ENCODE measurements around the gene DRC7. TPM values are rescaled to one million over a fixed set of nuclear protein-coding genes. Genes with fewer than 3 reads are reported as not detected.

DRC7 gene
- total RNA-seq, 1 experiment from 2014 or later: not detected

DNA sequence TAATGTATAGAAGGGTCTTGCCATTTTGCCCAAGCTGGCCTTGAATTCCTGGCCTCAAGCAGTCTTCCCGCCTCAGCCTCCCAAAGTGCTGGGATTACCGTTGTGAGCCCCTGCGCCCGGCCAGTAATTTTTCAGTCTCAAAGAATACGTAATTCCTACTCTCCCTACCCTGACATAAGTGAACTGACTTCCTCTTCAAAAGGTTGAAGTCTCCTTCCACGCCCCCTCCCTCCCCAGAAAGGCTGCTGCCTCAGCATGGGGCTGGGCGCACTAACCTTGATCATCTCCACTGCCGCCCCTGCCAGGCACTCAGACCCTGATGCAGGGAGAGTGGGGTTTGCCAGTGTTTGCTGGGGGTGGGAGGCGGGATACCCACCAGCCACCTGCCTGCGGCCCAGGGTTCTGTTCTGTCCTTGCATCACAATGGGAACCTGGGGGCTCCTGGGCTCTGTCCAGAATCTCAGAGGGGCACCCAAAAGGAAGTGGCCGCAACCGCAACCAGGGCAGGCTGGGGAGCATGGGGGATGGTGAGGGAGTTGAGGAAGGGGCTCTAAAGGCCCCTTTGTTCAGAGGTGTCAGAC is 80.2 kb downstream of the DRC7 start (continued):
- no peak for TF ChIP-seq SP1 (CRISPR knock-in tag; conservative IDR thresholded peaks at IDR 0.05)
- TF ChIP-seq NR3C1 (CRISPR knock-in tag; conservative IDR thresholded peaks at IDR 0.05; ENCODE audit: low read depth): no peak
- no peak for TF ChIP-seq USF2 (CRISPR knock-in tag; IDR thresholded peaks at IDR 0.05)
- no peak for TF ChIP-seq MAX (CRISPR knock-in tag; IDR thresholded peaks at IDR 0.05)
- TF ChIP-seq, protein P1, sequence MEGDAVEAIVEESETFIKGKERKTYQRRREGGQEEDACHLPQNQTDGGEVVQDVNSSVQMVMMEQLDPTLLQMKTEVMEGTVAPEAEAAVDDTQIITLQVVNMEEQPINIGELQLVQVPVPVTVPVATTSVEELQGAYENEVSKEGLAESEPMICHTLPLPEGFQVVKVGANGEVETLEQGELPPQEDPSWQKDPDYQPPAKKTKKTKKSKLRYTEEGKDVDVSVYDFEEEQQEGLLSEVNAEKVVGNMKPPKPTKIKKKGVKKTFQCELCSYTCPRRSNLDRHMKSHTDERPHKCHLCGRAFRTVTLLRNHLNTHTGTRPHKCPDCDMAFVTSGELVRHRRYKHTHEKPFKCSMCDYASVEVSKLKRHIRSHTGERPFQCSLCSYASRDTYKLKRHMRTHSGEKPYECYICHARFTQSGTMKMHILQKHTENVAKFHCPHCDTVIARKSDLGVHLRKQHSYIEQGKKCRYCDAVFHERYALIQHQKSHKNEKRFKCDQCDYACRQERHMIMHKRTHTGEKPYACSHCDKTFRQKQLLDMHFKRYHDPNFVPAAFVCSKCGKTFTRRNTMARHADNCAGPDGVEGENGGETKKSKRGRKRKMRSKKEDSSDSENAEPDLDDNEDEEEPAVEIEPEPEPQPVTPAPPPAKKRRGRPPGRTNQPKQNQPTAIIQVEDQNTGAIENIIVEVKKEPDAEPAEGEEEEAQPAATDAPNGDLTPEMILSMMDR (IDR thresholded peaks at IDR 0.05): no peak
- TF ChIP-seq, protein P2, sequence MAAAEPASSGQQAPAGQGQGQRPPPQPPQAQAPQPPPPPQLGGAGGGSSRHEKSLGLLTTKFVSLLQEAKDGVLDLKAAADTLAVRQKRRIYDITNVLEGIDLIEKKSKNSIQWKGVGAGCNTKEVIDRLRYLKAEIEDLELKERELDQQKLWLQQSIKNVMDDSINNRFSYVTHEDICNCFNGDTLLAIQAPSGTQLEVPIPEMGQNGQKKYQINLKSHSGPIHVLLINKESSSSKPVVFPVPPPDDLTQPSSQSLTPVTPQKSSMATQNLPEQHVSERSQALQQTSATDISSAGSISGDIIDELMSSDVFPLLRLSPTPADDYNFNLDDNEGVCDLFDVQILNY (CRISPR knock-in tag; IDR thresholded peaks at IDR 0.05): no peak
- TF ChIP-seq, protein P3, sequence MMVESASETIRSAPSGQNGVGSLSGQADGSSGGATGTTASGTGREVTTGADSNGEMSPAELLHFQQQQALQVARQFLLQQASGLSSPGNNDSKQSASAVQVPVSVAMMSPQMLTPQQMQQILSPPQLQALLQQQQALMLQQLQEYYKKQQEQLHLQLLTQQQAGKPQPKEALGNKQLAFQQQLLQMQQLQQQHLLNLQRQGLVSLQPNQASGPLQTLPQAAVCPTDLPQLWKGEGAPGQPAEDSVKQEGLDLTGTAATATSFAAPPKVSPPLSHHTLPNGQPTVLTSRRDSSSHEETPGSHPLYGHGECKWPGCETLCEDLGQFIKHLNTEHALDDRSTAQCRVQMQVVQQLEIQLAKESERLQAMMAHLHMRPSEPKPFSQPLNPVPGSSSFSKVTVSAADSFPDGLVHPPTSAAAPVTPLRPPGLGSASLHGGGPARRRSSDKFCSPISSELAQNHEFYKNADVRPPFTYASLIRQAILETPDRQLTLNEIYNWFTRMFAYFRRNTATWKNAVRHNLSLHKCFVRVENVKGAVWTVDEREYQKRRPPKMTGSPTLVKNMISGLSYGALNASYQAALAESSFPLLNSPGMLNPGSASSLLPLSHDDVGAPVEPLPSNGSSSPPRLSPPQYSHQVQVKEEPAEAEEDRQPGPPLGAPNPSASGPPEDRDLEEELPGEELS (CRISPR knock-in tag; IDR thresholded peaks at IDR 0.05): no peak
- no peak for TF ChIP-seq GABPB1 (CRISPR knock-in tag; IDR thresholded peaks at IDR 0.05)

- ChIA-PET POLR2A (interaction anchor here (0.6 to 1.4 kb wide), 5 partner anchors 10 to 40 kb away, joined by 3 read pairs; partner anchors contain the start of gene KATNB1), CTCF (interaction anchor here (0.6 to 4.0 kb wide), 64 partner anchors 9 to 531 kb away, joined by 3 to 120 read pairs (median 5); partner anchors contain the start of genes ADGRG3, ARL2BP, CNGB1 and KATNB1)
- peaks cover 3% of the 10 kb centered on the region; the same call in 1 of the 2 replicates for H3K27me3 Mint-ChIP-seq (ENCODE audit: low read depth)
- no peaks in the 10 kb centered on the region for H3K36me3 Mint-ChIP-seq
- H3K4me3 Mint-ChIP-seq: peak overlapping the region; percentile 35
- H3K4me1 Mint-ChIP-seq: peaks cover 33% of the 10 kb centered on the region
- ATAC-seq (peak; percentile 96), DNase-seq (ENCODE audit: low spot score) (peak; percentile 92)
- H3K27ac Mint-ChIP-seq: peak overlapping the region; percentile 91
- no peaks in the 10 kb centered on the region for H3K9me3 Mint-ChIP-seq
- no peak for TF ChIP-seq CREM (CRISPR knock-in tag; IDR thresholded peaks at IDR 0.05)
- no peak for TF ChIP-seq RORB (CRISPR knock-in tag; IDR thresholded peaks at IDR 0.05)
- TF ChIP-seq, protein P1 (IDR thresholded peaks at IDR 0.05): peak; percentile 24; the same call in 1 of the 2 replicates
- TF ChIP-seq EMX1 (CRISPR knock-in tag; IDR thresholded peaks at IDR 0.05): no peak
- TF ChIP-seq NFE2L1 (CRISPR knock-in tag; IDR thresholded peaks at IDR 0.05): 0 out of 2 replicates have a peak, but pooled peaks have one; percentile 46
- 0 out of 2 replicates have a peak, but pooled peaks have one; percentile 74 for TF ChIP-seq FOXP1 (CRISPR knock-in tag; IDR thresholded peaks at IDR 0.05; ENCODE audit: borderline replicate concordance)
- TF ChIP-seq ZNF121 (CRISPR knock-in tag; IDR thresholded peaks at IDR 0.05): peak; percentile 99
- TF ChIP-seq OVOL2 (CRISPR knock-in tag; IDR thresholded peaks at IDR 0.05; ENCODE audit: borderline replicate concordance): no peak
- TF ChIP-seq MAX (CRISPR knock-in tag; IDR thresholded peaks at IDR 0.05): peak; percentile 85
- TF ChIP-seq, protein P3 (CRISPR knock-in tag; IDR thresholded peaks at IDR 0.05): peak; percentile 40; the same call in 1 of the 2 replicates
- TF ChIP-seq MYBL2 (CRISPR knock-in tag; IDR thresholded peaks at IDR 0.05): 0 out of 2 replicates have a peak, but pooled peaks have one; percentile 24
- TF ChIP-seq SP1 (CRISPR knock-in tag; conservative IDR thresholded peaks at IDR 0.05): peak; percentile 74; the same call in 1 of the 2 replicates
- TF ChIP-seq, protein P4, sequence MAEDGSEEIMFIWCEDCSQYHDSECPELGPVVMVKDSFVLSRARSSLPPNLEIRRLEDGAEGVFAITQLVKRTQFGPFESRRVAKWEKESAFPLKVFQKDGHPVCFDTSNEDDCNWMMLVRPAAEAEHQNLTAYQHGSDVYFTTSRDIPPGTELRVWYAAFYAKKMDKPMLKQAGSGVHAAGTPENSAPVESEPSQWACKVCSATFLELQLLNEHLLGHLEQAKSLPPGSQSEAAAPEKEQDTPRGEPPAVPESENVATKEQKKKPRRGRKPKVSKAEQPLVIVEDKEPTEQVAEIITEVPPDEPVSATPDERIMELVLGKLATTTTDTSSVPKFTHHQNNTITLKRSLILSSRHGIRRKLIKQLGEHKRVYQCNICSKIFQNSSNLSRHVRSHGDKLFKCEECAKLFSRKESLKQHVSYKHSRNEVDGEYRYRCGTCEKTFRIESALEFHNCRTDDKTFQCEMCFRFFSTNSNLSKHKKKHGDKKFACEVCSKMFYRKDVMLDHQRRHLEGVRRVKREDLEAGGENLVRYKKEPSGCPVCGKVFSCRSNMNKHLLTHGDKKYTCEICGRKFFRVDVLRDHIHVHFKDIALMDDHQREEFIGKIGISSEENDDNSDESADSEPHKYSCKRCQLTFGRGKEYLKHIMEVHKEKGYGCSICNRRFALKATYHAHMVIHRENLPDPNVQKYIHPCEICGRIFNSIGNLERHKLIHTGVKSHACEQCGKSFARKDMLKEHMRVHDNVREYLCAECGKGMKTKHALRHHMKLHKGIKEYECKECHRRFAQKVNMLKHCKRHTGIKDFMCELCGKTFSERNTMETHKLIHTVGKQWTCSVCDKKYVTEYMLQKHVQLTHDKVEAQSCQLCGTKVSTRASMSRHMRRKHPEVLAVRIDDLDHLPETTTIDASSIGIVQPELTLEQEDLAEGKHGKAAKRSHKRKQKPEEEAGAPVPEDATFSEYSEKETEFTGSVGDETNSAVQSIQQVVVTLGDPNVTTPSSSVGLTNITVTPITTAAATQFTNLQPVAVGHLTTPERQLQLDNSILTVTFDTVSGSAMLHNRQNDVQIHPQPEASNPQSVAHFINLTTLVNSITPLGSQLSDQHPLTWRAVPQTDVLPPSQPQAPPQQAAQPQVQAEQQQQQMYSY (CRISPR knock-in tag; IDR thresholded peaks at IDR 0.05): peak; percentile 91
- peak; percentile 45; the same call in 1 of the 2 replicates for TF ChIP-seq ZNF423 (CRISPR knock-in tag; IDR thresholded peaks at IDR 0.05)
Measured at GRCh38 chr16:57775661-57776469, 81.3 kb downstream of the DRC7 start.

Data from WTC11 (cell line).